Suppressor macrophage (primary cell): ENCODE measurements around the gene G6PD.
"Not testable (repeated sequence)": the region's sequence is repeated elsewhere in the genome, so short reads cannot be mapped to it uniquely, and the experiment has no call there.

ENCODE experiments used
- DNase-seq, 4 experiments: peaks; one replicate each; pipeline ENCODE4 v3.0.0-alpha.2; 2020 to 2022
- total RNA-seq, 17 experiments: gene quantifications; one replicate each; lab custom pipeline; 2026; ENCODE audit warnings: mixed read lengths in 6 of 17, inconsistent platforms in 3 of 17; lab: John Stamatoyannopoulos, UW

Gene G6PD
- 99.6 to 298 (median 153) reads per million in 17 experiments for total RNA-seq

DNA sequence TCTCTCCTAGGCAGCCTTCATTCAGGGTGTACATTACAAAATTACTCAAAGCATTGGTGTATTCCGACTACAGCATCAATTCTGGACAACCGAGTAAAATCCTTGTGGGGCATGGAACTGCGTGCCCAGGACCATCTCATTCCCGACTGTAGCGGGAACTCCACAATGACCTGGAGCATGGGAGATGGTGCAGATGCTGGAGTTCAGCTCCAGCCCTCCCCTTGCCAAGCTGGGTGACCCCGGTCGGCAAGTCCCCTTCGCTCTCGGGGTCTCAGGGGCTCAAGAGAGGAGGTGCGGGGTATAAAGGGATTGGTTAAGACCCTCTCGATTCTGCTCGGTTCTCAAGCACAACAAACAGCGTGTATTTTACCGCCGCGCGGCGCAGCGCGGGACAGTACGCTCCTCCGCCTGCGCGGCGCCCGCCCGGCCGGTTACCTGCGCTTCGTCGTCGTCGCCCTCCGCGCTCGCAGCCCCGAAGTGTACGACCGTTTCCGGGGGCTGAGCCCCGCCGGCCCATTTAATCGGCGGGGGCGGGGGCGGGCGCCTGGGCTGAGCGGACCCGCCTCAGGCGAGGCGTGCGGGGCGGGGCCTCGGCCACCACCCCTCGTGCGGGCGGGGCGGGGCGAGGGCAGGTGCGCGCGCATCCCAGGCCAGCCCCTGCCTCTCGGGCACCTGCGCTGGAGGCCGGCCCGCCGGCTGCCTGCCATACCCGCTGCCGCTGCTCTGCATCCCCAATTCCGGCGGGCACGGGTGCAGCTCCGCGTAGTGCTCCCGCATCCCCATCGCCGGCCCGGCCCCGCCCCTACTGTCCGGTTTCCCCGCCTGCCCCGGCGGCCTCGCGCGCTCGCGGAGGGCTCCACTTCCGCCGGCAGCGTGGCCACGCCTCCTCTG is at the start of gene G6PD:
Gene G6PD (minus strand): TSS at position 493 of the 891 bp plus-strand sequence. CDS start 691 bp downstream, outside the sequence.
- peak; percentile 74 to 89 (median 81) for DNase-seq

DNA sequence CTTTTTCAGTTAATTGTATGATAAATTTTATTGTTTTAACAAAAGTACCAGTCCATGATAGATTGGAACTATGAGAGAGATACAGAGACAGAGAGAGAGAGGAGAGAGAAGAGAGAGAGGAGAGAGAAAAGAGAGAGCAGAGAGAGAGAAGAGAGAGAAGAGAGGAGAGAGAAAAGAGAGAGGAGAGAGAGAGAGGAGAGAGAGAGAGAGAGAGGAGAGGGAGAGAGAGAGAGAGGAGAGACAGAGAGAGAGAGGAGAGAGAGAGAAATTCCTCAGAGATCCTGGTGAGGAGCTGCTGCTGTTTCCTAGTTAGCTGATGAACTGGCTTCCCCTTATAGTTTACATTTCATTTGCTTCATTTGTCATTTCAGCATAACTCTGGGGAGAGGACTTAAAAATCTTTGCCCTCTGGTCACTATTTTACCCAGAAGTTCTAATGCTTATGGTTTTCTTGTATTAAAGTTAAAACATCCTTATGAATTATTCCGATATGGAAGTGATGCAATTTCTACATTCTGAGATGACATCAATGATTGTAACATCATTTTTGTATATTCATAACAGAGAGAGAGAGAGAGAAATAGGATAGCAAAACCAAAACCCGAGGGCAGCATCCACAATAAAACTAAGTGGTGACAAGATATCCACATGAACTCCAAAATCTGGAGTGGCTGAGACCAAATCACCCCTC is 49.1 kb upstream of the G6PD start:
- DNase-seq, result no peak

DNA sequence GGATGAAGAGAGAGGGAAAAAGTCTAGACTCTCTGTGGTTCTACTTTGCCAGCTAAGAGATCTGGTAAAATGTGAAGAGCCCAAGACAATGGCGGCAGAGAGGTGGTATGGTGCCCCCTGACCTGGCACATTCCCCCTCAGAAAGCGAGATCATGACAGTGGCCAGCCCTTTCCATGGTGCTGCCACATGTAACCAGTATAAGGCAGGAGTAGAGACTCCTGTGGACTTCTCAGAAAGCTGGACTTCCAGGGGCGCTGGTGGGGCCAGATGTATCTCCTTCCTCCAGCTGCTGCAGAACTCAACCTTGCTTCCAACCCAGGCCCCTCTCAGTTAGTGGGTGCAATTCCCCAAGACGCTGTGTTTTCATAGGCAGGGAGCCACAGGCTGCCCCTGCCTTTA is 47.8 kb upstream of the G6PD start:
- DNase-seq, result no peak

DNA sequence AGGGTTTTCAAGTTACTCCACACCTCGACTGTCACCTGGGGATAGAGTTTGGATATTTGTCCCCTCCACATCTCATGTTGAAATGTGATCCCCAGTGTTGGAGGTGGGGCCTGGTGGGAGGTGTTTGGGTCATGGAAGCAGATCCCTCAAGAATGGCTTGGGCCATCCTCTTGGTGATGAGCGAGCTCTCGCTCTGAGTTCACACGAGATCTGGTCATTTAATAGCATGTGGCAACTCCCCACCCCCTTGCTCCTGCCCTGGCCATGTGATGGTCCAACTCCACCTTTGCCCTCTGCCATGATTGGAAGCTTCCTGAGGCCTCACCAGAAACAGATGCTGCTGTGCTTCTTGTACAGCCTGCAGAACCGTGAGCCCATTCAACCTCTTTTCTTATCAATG is 46.6 kb upstream of the G6PD start:
- DNase-seq, result no peak

DNA sequence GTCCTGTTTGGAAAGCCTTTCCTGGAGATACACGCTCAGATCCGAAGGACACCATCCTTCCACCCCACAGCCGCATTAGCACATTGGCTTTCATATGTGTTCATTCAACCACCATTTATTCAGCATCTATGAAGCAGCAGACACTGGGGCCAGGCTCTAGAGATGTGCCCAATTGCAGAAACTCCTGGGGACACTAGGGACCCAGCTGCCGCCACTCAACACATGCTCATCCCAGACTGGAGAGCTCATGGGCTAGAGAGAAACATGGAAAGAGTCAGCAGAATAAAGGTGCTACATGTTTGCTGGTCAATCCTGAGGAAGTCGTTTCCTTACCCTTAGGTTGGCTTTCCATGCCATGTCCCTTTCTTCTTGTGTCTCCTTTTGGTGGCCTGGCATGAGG is 45.9 kb upstream of the G6PD start:
- no peak for DNase-seq

DNA sequence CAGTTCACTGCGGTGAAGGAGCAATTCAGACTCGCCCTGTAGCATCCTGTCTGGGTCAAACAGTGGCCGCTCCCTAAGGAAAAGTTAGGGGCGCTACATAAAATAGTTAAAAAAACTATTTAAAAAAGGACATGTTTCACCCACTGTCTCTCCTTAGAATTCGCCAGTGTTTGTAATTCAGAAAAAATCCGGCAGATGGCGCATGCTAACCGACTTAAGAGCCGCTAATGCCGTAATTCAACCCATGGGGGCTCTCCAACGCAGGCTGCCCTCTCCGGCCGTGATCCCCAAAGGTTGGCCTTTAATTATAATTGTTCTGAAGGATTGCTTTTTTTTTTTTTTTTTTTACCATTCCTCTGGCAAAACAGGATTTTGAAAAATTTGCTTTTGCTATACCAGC is 43.8 kb upstream of the G6PD start:
- not testable (repeated sequence) for DNase-seq

DNA sequence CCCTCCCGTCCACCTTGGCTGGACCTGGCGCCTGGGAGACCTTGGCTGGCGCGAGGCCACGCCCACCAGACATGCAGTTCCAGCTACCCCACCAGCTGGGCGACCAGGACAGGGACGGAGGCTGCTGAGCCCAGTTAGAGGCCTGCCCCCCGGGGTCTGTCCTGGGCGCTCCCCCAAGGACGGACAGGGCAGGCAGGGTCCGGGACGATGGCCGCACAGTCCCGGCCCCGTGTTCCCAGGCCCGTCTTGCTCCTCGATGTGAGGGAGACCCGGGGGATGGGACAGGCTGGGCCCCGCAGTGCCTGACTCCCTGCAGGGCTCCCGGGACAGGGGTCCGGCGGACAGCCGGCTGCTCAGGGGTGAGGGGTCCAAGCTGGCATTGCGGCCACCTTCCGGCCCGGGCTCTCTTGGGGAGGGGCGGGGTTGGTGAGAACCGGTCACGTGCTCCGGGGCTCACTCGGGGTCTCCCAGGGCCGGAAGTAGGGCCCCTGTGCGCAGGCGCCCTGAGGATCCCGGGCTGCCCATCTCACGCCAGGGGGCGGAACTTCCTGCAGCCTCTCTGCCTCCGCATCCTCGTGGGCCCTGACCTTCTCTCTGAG is 38.0 kb upstream of the G6PD start, which contains the start of gene CTAG1A:
Gene CTAG1A (plus strand): TSS at position 549 of the 599 bp plus-strand sequence. CDS start 74 bp downstream, outside the sequence.
- DNase-seq, result not testable (repeated sequence)

DNA sequence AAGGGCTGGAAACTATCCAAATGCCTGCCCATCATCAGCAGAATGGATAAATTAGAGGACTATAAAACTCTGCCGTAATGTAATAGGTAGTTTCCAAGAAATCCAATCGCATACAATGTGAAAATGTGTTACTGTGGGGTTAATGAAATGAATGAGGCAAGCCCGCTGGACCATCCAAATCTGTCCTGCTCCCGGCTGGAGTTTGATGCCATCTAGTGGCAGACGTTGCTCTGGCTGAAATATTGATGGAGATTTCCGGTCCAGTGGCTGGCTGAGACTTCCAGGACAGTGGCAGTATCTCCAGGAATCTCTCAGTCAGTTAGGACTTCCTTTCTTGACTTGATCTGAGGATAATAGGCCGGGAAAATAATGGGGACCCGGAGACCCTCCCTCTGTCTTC is 36.3 kb upstream of the G6PD start:
- not testable (repeated sequence) for DNase-seq

DNA sequence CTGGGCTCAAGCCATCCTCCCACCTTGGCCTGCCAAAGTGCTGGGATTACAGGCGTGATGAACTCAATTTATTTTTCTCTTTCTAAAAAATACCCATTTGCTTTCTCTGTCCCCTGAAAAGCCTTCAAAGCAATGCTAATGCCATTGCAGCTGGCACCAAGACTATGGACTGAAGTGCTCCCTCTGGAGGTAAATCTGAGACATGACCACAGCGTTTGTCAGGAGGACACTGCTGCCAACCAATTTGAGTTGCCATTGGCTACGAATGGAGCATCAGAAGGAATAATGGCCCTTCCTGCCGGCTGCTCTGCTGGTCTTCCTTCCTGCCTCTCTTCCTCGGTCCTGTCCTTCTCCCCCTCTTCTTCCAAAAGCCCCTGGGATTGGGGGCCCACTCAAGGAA is 28.4 kb upstream of the G6PD start:
- not testable (repeated sequence) for DNase-seq

DNA sequence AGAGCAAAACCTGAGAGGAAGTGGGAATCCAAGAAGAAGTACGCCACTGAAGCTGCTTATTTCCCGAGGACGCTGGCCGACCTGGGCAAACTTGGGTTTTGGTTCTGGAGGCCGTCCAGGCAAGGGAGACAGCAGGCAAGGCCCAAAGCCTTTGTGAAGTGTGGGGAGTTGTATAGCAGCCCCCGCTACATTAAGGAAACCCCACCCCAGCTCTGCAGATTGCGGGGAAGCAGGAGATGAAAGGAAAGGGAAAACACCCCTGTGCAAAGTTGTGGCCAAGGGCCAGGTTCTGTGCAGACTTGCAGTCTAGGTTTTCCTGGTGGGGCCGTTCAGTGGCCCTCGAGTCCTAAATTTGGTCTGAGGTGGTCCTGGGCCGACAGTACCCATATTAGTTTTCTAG is 26.4 kb upstream of the G6PD start:
- DNase-seq, result not testable (repeated sequence)

DNA sequence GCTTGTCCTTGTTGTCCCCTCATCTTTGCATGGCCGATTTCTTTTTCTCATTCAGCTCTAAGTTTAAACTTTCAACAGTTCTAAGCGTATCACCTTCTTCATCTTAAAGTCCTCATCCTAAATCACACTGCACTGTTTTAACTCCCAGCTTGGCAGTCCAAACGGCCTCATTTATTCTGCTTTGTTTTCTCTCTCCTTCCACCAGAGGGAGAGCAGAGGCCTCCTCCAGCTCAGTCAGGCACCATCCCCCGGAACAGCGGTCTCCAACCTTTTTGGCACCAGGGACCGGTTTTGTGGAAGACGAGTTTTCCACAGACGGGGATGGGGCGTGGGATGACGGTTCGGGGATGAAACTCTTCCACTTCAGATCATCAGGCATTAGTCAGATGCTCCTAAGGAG is 23.7 kb upstream of the G6PD start:
- DNase-seq, result not testable (repeated sequence)

DNA sequence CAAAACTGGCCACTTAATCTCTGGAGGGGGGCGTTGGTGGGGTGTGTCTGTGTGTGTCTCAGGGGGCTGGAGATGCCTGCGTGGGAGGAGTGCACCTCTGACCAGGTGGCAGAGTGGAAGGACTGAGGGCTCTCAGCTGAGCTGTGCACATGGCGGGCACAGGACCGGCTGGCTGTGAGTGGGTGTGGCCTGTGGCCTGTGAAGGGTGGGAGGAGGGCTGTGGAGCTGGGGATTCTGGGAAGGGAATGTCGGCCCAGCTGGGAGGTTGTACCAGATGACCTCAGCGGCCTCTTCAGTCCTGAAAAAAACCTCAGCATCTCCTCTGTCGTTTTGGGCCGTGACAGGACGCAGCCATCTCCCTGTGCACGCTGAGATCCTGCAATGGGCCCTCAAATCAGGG is 15.6 kb upstream of the G6PD start:
- DNase-seq, result not testable (repeated sequence)

DNA sequence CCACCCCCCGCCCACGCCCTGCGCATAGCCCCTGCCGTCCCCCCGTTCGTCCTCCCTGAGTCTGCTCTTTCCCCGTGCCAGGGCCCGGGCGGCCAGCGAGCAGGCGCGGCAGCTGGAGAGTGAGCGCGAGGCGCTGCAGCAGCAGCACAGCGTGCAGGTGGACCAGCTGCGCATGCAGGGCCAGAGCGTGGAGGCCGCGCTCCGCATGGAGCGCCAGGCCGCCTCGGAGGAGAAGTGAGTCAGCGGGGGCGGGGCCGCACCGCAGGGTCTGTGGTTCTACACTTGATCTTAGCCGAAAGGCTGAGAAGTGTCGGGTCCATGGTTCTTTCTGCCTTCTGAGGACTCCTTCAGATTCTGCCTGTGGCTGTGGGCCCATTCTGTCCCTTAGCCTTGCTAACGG is 13.7 kb upstream of the G6PD start:
- DNase-seq, result not testable (repeated sequence)

DNA sequence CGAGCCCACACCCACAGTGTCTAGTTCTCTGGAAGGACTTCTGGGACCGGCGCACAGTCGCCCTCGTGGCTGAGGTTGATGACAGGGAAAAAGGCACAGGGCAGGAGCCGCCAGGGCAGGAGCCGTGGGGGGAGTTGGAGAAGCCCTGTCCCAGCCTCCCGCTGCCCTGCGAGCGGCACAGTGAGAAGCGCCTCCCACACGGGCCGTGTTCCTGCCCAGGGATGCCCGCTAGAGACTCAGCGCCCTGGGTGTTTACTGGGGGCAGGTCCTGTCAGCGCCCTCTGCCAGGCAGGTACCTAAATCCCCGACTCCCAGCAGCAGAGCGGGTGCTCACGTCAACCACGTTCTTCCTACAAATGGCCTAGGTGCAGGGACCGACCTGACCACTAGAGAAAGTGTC is 12.2 kb upstream of the G6PD start:
- not testable (repeated sequence) for DNase-seq

DNA sequence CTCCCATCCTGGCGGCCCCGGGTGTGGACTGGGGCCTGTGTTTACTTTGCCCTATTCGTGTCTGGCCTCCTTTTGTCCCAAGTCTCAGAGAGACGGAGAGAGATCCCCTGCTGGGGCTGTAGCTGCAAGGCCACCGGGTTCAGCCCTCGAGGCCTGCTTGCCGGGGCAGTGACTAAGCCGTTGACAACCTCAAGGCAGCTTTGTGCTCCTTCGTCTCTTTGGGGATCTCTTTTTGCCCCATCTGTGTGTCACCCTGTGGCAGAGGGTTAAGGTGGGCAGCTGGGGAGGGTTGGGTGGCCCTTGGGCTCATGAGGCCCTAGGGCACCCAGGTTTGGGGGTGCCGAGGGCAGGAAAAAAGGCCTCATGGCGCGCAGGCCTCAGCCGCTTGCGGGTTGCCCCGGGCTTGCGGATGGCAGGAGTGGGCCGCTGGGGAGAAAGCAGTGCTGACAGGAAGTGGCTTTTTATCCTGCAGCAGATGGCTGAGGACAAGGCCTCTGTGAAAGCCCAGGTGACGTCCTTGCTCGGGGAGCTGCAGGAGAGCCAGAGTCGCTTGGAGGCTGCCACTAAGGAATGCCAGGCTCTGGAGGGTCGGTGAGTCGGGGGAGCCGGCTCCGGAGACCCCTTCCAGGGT is 11.5 kb upstream of the G6PD start:
- not testable (repeated sequence) for DNase-seq

DNA sequence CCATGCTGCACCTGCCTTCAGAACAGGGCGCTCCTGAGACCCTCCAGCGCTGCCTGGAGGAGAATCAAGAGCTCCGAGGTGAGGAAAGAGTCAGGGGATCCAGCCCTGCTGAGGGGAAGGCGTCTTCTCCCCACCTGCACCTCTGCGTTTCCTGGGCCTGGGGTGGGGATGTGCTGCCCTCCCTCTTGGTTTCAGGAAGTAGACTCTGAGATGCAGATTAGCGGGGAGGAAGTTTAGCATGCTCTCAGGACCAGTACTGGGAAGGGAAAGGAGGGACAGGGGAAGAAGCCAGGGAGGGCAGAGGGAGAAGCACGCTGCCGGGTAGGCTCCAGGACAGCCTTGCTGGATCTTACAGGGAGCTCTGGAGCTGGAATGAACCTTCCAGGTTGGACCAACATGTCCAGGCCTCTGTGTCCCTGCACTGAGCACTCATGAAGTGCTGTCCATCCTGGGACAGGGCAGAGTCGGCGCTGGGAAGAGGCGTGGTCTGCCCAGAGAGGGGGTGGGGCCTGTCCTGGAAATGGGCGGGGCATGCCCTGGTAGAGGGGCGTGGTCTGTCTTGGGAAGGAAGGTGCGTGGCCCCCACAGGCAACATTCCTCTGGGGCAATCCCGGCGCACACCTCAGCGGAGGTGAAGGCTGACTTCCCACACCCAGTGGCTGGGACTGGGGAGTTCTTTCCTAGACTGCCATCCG is 5.6 kb upstream of the G6PD start:
- peak in 3 of 4 experiments; percentile 10 to 28 (median 25) for DNase-seq

DNA sequence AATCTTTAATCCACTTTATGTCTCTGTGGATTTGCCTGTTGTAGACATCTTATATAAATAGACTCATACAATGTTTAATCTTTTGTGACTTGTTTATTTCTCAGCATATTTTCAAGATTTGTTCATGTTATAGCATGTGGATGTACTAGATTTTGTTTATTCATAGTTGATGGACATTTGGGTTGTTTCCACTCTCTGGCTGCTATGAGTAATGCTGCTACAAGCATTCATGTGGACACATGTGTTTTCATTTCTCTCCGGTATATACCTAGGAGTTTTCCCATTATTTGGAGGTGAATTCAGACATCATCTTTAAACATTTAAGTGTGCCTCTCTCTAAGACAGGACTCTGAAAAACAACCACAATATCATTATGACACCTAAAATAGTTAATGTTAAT is 3.1 kb upstream of the G6PD start:
- no peak for DNase-seq

DNA sequence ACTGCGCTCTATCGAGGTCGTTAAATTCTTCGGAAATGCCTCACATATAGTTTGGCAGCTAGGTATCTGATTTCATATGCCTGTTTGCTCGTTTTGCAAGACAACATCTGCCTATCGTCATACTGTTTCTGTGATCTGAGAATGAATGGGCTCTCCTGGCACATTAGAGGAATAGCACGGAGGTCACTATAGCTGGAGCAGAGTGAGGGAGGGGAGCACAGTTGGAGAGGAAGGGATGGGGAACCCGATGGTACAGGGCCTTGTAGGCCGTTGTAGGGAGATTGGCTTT is 1.3 kb upstream of the G6PD start:
- DNase-seq, result peak in 1 of 4 experiments; percentile 11

DNA sequence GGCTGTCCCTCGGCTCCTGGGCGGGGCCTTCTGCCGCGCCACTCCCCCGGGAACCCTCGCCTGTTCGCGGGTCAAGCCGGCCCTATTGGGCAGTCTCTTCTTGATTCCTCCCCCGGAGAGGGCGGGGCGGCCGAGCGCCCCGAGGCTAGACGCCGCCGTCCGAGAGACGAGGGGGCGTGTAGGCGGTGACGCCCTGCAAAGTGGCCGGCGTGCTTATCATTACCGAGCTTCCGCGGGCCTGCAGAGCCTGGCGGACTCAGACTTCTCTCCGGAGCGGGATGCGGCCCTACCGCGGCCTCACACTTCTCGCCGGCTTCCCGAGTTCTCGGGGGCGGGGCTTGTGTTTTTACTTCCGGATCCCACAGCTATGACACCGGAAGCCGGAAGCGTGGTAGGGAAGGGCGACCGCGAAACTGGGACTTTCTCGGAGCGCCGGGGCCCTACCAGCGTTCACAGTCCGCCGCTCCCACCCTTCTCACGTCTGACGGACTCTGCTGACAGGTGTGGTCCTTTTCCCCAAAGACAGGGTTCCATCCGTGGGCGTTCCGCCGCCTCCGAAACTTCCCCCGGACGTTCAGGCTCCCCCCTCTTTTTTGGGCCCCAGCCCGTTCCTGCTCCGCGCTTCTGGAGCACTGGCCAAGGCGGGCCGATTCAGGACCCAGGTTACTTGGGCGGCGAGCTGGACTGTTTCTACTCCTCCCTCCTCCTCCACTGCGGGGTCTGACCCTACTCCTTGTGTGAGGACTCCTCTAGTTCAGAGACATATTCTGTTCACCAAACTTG is 790 bp upstream of the G6PD start, which contains the start of gene IKBKG:
Gene IKBKG (plus strand): TSS at position 376 of the 783 bp plus-strand sequence. CDS start 4,383 bp downstream, outside the sequence.
- DNase-seq, result peak; percentile 91 to 95 (median 94)

DNA sequence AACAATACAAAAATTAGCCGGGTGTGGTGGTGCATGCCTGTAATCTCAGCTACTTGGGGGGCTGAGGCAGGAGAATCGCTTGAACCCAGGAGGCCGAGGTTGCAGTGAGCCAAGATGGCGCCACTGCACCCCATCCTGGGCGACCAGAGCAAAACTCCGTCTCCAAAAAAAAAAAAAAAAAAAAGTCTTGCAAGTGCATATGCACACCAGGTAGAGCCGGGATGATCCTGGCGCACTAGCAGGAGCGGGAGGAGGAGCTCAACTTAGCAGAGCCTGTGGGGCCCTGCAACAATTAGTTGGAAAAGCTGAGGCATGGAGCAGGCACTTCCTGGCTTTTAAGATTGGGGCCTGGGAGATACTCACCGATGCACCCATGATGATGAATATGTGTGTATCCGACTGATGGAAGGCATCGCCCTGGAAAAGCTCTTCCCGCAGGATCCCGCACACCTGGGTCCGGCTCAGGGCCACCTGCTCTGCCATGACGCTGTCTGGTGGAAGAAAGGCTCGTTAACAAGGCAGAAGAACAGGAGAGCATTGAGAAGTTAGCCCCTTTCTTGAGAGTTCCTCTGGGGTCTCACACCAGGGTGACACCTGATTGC is 872 bp downstream of the G6PD start:
- DNase-seq, result no peak
